GM20000 (cell line): Measurements from ENCODE around the gene HSD17B13.

Experiments used
- DNase-seq: peaks from one replicate; pipeline ENCODE4 v3.0.0; 2012; ENCODE audit warnings: low spot score
- TF ChIP-seq, protein P1 (sequence below): IDR thresholded peaks from 2 replicates; pipeline ENCODE4 v1.5.1; 2012; ENCODE audit warnings: mild to moderate bottlenecking, control low read depth; ENCODE audit errors: extremely low read depth, missing control alignments

HSD17B13 gene

DNA sequence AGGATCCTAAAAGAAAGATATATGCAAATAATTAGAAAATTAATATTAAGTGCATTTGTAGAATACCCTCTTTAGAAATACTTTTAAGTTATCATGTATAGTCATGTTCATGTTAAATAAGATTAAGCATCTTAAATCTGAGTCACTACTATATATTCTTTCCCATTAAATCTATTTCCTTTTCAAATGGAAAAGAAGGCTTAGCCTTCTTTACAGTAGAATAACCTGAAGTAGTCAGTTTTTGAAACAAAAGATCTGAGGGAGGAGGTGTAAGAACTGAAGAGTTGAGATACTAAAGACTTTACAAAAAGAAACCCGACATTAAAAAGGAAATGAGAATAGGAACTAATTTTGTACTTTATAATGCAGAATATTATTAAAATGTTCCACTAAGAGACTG lies 14.7 kb upstream of the HSD17B13 start:
- TF ChIP-seq, protein P1, sequence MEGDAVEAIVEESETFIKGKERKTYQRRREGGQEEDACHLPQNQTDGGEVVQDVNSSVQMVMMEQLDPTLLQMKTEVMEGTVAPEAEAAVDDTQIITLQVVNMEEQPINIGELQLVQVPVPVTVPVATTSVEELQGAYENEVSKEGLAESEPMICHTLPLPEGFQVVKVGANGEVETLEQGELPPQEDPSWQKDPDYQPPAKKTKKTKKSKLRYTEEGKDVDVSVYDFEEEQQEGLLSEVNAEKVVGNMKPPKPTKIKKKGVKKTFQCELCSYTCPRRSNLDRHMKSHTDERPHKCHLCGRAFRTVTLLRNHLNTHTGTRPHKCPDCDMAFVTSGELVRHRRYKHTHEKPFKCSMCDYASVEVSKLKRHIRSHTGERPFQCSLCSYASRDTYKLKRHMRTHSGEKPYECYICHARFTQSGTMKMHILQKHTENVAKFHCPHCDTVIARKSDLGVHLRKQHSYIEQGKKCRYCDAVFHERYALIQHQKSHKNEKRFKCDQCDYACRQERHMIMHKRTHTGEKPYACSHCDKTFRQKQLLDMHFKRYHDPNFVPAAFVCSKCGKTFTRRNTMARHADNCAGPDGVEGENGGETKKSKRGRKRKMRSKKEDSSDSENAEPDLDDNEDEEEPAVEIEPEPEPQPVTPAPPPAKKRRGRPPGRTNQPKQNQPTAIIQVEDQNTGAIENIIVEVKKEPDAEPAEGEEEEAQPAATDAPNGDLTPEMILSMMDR = no peak
- DNase-seq = no peak

DNA sequence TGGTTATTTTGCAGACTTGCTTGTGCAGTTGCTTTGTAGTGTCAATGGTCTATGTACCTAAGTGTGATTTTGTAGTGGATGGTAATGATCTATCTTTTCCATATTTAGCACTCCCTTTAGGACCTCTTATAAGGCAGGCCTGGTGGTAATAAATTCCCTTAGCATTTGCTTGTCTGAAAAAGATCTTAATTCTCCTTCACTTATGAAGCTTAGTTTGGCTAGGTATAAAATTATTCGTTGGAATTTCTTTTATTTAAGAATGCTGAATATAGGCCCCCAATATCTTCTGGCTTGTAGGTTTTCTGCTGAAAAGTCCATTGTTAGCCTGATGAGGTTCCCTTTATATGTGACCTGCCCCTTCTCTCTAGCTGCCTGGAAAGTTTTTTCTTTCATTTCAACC lies 10.6 kb upstream of the HSD17B13 start:
- no peak for DNase-seq
- TF ChIP-seq, protein P1 = no peak

DNA sequence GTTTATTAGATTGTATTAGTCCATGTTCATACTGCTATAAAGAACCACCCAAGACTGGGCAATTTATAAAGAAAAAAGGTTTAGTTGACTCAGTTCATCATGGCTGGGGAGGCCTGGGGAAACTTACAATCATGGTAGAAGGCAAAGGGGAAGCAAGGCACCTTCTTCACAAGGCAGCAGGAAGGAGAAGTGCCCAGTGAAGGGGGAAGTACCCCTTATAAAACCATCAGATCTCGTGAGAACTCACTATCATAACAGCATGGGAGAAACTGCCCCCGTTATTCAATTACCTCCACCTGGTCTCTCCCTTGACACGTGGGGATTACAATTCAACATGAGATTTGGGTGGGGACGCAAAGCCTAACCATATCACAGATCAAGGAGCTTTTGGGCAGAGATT lies 8.1 kb upstream of the HSD17B13 start:
- TF ChIP-seq, protein P1 = no peak
- DNase-seq = no peak

DNA sequence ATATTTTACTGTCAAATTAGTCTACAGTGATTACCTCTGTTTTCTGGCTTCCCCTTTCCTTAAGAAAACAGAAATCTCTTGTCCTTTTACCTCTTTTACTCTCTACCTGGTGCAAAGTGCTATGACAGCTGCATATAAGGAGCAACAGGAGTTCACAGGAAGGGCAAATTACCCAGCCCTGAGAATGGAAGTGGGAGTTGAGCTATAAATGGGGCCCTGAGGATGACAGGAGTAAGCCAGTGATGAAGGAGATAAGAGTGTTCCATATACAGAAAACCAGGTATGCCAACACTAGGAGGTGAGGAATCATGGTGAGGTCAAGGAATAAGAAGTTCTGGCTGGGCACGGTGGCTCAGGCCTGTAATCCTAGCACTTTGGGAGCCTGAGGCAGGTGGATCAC lies 4.5 kb upstream of the HSD17B13 start:
- TF ChIP-seq, protein P1 = no peak

DNA sequence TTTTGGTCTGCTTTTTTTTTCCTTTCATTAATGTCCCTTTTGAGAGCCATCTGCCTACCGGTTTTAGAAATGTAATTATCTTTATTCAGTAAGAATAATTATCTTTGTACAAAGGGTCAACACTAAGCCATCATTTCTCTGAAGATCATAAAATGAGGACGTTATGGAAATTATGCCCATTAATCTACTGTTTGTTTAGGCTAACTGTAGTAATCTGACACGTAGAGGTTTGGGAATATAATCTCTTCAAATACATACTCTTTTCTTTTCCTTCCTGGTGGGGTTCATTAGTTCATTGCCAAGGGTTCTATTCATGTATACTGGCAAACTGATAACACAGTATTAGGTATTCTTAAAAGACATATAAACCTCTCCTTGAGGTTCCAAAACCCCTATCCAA lies 3.8 kb upstream of the HSD17B13 start:
- DNase-seq = no peak
- TF ChIP-seq, protein P1 = no peak

More for the DNA sequence above, 4.5 kb upstream of the HSD17B13 start:
- DNase-seq = no peak

DNA sequence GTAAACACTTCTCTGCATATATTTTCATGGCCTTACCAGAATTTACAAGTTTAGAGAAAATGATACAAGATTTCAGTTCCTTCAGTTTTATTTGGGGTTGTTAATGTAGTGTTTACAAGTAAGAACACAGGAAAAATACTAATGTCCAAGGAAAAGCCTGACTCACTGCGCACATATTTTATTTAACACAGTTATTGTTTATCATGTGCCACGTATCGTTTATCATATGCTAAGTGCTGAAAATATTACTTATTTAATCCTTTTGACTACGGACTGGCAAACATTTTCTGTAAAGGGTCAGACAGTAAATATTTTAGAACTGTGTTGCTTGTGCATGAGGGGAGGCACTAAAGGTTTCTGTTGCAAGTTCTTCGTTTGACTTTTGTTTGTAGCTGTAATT lies 794 bp downstream of the HSD17B13 start:
- TF ChIP-seq, protein P1 = no peak
- no peak for DNase-seq

DNA sequence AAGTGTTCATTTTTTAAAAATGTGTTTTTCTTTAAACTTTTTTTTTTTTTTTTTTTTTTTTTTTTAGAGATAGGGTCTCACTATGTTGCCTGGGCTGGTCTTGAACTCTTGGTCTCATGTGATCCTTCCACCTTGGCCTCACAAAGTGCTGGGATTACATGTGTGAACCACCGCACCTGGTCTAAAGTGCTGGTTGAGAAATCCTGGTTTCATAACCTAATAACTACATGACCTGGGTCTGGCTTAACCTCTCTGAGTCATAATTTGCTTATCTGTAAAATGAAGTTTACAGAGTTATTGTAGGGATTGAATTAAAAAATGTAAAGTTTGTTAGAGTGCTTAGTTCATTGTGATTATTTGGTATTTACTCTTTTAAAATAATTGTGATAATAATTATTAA lies 5.2 kb downstream of the HSD17B13 start:
- DNase-seq = no peak
- TF ChIP-seq, protein P1 = no peak
